Measurements from ENCODE around the gene C2orf76.
"Not testable (repeated sequence)": the region's sequence is repeated elsewhere in the genome, so short reads cannot be mapped to it uniquely, and the experiment has no call there.

C2orf76 gene

DNA sequence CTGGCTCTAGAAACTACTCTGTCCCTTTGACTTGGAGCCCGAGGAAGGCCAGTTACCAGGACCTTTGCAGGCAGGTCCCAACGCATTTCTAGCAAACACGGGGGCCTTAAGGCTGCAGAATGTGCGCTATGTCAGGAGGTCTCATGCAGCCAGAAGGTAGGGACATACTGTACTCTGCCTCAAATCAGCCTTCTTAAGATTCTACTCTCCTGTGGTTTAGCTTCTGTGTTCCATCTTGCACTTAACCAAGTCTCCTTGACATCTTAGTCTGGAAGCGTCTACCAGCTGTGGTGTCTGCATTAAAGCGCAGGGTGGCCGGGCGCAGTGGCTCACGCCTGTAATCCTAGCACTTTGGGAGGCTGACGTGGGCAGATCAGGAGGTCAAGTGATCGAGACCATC is 77.5 kb downstream of the C2orf76 start:
- no peak overlapping the region for H3K4me3 ChIP-seq (ENCODE audit: low read depth, low read length)
- no peaks in the 10 kb centered on the region for H3K27me3 ChIP-seq (ENCODE audit: control insufficient read depth, insufficient read depth, low read length)
- H3K4me1 ChIP-seq (ENCODE audit: control insufficient read depth, insufficient read depth, low read length) = no peaks in the 10 kb centered on the region
- no peaks in the 10 kb centered on the region for H3K9me3 ChIP-seq (ENCODE audit: control insufficient read depth, insufficient read depth, low read length)
- H3K36me3 ChIP-seq (ENCODE audit: control insufficient read depth, insufficient read depth, low read length) = no peaks in the 10 kb centered on the region
- H3K9ac ChIP-seq (ENCODE audit: low read depth, low read length) = no peak overlapping the region

DNA sequence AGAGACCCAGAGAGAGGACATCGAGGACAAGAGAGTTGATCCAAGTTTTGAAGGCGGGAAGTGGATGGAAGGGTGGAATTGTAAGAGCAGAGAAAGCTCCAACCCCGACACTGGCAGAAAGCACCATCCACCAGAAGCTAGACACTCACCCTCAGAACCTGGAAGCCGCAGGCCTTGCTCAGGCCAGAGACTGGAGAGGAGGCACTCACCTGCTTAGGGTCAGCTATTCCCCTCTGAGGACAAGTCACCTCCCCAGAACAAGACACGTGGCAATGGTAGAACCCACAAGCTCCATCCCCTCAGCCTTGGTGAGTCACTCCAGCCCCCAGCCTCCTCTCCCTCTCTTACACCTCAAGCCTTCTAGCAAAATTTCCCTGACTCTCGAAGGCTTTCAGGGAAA is 78.1 kb downstream of the C2orf76 start:
- Histone ChIP-seq H3K36me3 (ENCODE audit: control insufficient read depth, insufficient read depth, low read length) (no peaks in the 10 kb centered on the region), H3K9me3 (ENCODE audit: control insufficient read depth, insufficient read depth, low read length) (no peaks in the 10 kb centered on the region), H3K9ac (ENCODE audit: low read depth, low read length) (no peak overlapping the region), H3K4me1 (ENCODE audit: control insufficient read depth, insufficient read depth, low read length) (no peaks in the 10 kb centered on the region), H3K4me3 (ENCODE audit: low read depth, low read length) (no peak overlapping the region), H3K27me3 (ENCODE audit: control insufficient read depth, insufficient read depth, low read length) (no peaks in the 10 kb centered on the region)

DNA sequence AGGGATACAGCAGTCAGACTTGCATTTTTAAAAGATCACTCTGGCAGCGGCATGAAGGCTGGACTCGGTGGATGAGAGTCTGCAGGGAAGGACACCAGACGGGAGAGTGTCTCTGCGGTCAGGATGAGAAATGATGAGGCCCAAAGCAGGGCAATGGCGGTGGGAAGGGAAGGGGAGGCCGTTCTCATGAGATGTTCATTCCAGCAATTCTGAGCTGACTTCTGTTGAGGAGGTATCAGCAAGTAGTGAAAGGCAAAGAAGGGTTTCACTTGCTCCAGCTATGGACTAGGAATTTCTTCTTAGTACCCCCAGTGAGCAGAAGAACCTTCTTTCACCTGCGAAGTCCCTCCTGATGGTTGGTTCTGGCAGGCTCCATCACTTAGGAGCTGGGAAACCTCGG is 80.0 kb downstream of the C2orf76 start:
- H3K36me3 ChIP-seq (ENCODE audit: control insufficient read depth, insufficient read depth, low read length) = no peaks in the 10 kb centered on the region
- no peaks in the 10 kb centered on the region for H3K27me3 ChIP-seq (ENCODE audit: control insufficient read depth, insufficient read depth, low read length)
- H3K4me1 ChIP-seq (ENCODE audit: control insufficient read depth, insufficient read depth, low read length) = no peaks in the 10 kb centered on the region
- no peak overlapping the region for H3K9ac ChIP-seq (ENCODE audit: low read depth, low read length)
- no peak overlapping the region for H3K4me3 ChIP-seq (ENCODE audit: low read depth, low read length)
- H3K9me3 ChIP-seq (ENCODE audit: control insufficient read depth, insufficient read depth, low read length) = no peaks in the 10 kb centered on the region

DNA sequence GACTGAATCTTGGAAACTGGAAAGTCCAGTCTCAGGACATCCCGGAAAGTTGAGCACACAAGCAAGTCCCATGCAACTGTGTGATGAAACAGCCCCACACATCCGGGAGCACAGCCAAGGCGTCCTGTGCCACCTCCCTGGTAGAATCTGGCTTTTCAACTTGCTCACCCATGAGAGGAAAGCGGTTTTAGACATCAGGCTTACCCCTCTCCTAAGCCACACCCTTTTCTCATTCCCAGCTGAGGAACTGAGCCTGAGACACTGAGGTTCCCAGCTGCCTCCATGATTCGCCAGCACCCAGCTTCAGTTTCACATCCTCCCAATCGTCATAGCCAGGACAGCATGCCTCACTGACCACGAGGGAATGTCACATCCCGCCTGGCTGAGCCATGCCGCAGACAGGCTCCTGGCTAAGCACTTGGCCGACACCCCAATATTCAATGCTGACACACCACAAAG is 82.7 kb downstream of the C2orf76 start:
- no peaks in the 10 kb centered on the region for H3K27me3 ChIP-seq (ENCODE audit: control insufficient read depth, insufficient read depth, low read length)
- no peak overlapping the region for H3K4me3 ChIP-seq (ENCODE audit: low read depth, low read length)
- H3K36me3 ChIP-seq (ENCODE audit: control insufficient read depth, insufficient read depth, low read length) = no peaks in the 10 kb centered on the region
- no peaks in the 10 kb centered on the region for H3K4me1 ChIP-seq (ENCODE audit: control insufficient read depth, insufficient read depth, low read length)
- H3K9ac ChIP-seq (ENCODE audit: low read depth, low read length) = no peak overlapping the region
- no peaks in the 10 kb centered on the region for H3K9me3 ChIP-seq (ENCODE audit: control insufficient read depth, insufficient read depth, low read length)

DNA sequence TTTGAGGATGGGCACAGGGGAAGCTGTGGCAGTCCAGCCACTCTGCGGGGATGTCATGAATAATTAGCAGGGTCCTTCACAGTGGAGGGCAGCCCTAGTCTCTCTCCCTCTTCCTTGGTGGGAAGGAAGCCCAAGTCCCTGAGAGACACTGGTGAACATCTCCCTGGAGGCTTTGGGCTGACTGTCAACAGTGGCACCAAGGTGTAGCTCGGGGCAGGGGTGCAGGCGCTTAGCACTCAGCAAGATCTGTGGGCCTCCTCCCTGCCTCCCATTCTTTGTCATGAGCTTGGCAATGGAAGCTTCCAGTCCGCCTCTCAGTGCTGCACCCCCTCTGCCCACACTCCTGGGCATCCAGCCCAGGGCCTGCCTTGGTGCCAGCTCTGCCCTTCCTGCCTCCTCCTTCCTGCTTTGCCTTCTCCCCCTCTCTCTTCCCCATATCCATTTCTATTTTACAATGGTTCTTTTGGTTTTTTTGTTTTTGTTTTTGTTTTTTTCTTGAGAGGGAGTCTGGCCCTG is 83.6 kb downstream of the C2orf76 start:
- Histone ChIP-seq H3K4me1 (ENCODE audit: control insufficient read depth, insufficient read depth, low read length) (no peaks in the 10 kb centered on the region), H3K9ac (ENCODE audit: low read depth, low read length) (no peak overlapping the region), H3K9me3 (ENCODE audit: control insufficient read depth, insufficient read depth, low read length) (no peaks in the 10 kb centered on the region), H3K4me3 (ENCODE audit: low read depth, low read length) (no peak overlapping the region), H3K36me3 (ENCODE audit: control insufficient read depth, insufficient read depth, low read length) (no peaks in the 10 kb centered on the region), H3K27me3 (ENCODE audit: control insufficient read depth, insufficient read depth, low read length) (no peaks in the 10 kb centered on the region)

DNA sequence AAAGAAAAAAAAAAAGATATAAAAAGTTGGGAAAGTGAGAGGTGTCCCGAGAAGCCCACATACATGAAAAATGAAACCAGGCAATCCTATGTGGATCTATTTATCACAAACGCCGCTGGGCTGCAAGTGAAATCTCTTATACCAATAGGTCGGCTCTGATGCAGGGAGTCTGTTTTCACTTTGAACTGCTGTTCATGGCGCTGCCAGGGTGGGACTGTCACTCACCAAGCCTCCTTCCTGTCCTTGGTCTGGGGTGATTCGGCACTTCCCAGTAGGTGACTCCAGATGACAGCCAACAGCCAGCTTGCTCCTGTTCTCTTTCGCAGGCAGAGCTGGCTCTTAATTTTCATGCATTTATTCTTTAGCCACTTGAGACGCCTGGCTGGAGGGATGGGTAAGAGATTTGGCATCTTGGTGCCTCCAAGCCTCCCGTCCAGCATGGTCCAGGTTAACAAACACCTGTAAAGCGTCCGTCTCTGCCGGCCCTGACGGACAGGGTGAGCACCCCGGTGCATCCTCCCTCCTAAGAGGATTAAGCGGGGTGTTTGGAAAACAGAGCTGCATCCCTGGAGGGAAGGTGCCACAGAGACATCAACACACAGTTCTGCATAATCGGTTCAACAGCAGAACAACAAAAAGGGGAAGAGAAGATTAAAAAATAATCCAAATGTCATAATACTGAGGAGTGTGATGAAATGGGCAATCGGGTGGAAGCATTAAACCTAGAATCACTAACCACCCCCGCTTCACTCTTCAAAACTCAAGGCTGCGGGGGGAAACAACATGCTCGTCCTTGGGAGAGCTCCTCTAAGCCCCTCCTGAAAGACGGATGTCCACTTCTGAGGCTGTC is 84.3 kb downstream of the C2orf76 start:
- H3K9me3 ChIP-seq (ENCODE audit: control insufficient read depth, insufficient read depth, low read length) = no peaks in the 10 kb centered on the region
- no peaks in the 10 kb centered on the region for H3K36me3 ChIP-seq (ENCODE audit: control insufficient read depth, insufficient read depth, low read length)
- no peak overlapping the region for H3K9ac ChIP-seq (ENCODE audit: low read depth, low read length)
- no peak overlapping the region for H3K4me3 ChIP-seq (ENCODE audit: low read depth, low read length)
- no peaks in the 10 kb centered on the region for H3K27me3 ChIP-seq (ENCODE audit: control insufficient read depth, insufficient read depth, low read length)
- no peaks in the 10 kb centered on the region for H3K4me1 ChIP-seq (ENCODE audit: control insufficient read depth, insufficient read depth, low read length)

DNA sequence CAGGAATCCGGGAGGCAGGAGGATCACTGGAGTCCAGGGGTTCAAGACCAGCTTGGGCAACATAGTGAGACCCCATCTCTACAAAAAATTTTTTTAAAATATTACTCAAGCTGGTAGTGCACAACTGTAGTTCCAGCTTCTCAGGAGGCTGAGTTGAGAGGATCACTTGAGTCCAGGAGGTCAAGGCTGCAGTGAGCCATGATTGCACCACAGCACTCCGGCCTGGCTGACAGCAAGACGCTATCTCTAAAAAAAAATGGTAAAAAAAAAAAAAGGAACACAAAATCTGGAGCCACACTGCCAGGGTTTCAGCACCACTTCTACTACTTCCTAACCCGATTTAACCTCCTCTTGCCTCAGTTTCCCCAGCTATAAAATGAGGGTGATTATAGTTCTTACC is 86.0 kb downstream of the C2orf76 start:
- no peak overlapping the region for H3K9ac ChIP-seq (ENCODE audit: low read depth, low read length)
- H3K27me3 ChIP-seq (ENCODE audit: control insufficient read depth, insufficient read depth, low read length) = no peaks in the 10 kb centered on the region
- no peaks in the 10 kb centered on the region for H3K9me3 ChIP-seq (ENCODE audit: control insufficient read depth, insufficient read depth, low read length)
- no peaks in the 10 kb centered on the region for H3K4me1 ChIP-seq (ENCODE audit: control insufficient read depth, insufficient read depth, low read length)
- no peaks in the 10 kb centered on the region for H3K36me3 ChIP-seq (ENCODE audit: control insufficient read depth, insufficient read depth, low read length)
- no peak overlapping the region for H3K4me3 ChIP-seq (ENCODE audit: low read depth, low read length)

DNA sequence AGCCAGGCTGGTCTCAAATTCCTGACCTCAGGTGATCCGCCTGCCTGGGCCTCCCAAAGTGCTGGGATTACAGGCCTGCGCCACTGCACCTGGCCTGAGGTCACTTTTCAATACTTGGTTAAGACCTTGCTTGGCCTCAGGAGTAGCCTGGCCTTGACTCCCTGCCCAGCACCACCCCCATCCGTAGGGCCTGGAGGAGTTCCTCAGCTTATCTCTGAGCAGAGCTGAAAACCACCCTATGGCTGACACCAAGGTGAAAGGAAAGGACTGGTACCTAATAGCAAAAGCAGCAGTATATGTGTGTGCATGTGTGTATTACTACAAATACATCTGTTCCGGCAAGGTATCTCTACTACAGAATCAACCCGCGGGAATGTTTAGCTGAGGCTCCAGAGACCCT is 87.0 kb downstream of the C2orf76 start:
- Histone ChIP-seq H3K27me3 (ENCODE audit: control insufficient read depth, insufficient read depth, low read length) (no peaks in the 10 kb centered on the region), H3K9me3 (ENCODE audit: control insufficient read depth, insufficient read depth, low read length) (no peaks in the 10 kb centered on the region), H3K4me1 (ENCODE audit: control insufficient read depth, insufficient read depth, low read length) (no peaks in the 10 kb centered on the region), H3K9ac (ENCODE audit: low read depth, low read length) (no peak overlapping the region), H3K36me3 (ENCODE audit: control insufficient read depth, insufficient read depth, low read length) (no peaks in the 10 kb centered on the region), H3K4me3 (ENCODE audit: low read depth, low read length) (no peak overlapping the region)

DNA sequence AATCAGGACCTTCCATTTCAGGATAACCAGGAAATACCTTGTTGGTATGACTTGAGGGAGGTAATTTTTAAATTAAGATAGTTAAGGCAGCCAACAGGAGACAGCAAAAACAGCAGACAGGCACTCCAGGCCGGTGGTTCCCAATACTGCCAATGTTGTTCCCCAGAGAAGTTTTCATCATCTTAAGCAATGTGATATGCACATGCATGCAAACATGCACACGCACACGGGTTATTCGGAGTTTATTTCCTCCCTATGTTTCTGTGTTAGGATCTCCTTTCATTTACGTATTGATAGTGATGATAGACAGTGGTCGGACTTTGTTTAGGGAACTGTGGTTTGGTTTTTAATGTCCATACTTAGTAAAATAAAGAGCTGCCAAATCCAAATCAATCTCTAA is 87.7 kb downstream of the C2orf76 start:
- H3K36me3 ChIP-seq (ENCODE audit: control insufficient read depth, insufficient read depth, low read length) = no peaks in the 10 kb centered on the region
- no peaks in the 10 kb centered on the region for H3K9me3 ChIP-seq (ENCODE audit: control insufficient read depth, insufficient read depth, low read length)
- H3K9ac ChIP-seq (ENCODE audit: low read depth, low read length) = no peak overlapping the region
- H3K4me1 ChIP-seq (ENCODE audit: control insufficient read depth, insufficient read depth, low read length) = no peaks in the 10 kb centered on the region
- no peaks in the 10 kb centered on the region for H3K27me3 ChIP-seq (ENCODE audit: control insufficient read depth, insufficient read depth, low read length)
- H3K4me3 ChIP-seq (ENCODE audit: low read depth, low read length) = no peak overlapping the region

DNA sequence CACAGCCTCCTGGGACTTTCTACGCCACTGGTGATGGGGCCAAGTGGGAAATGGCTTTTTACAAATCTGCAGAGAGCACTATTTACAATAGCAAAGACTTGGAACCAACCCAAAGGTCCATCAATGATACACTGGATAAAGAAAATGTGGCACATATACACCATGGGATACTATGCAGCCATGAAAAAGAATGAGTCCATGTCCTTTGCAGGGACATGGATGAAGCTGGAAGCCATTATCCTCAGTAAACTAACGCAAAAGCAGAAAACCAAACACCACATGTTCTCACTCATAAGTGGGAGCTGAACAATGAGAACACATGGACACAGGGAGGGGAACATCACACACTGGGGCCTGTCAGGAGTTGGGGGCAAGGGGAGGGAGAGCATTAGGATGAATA is 88.2 kb downstream of the C2orf76 start:
- H3K4me3 ChIP-seq (ENCODE audit: low read depth, low read length); H3K27me3 ChIP-seq (ENCODE audit: control insufficient read depth, insufficient read depth, low read length); H3K9me3 ChIP-seq (ENCODE audit: control insufficient read depth, insufficient read depth, low read length); H3K9ac ChIP-seq (ENCODE audit: low read depth, low read length); H3K4me1 ChIP-seq (ENCODE audit: control insufficient read depth, insufficient read depth, low read length); H3K36me3 ChIP-seq (ENCODE audit: control insufficient read depth, insufficient read depth, low read length): not testable (repeated sequence)

DNA sequence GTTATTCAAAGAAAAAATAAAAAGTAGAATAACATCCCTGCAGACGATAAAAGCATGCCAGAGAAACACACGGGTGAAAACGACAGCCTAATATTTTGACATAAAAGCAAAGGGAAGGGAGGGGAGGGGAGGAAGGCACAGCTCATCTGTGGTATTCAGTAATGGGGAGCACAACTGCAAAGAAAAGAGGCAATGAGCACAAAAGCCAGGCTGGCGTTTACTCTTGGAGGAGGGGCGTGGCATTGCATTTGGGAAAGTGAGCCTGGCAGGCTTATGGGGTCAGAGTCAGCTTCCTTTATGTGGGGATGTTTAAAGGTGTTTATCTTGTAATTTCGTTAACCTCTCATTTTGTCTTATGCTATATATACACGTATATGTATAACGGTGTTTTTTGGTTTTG is 89.8 kb downstream of the C2orf76 start:
- no peaks in the 10 kb centered on the region for H3K9me3 ChIP-seq (ENCODE audit: control insufficient read depth, insufficient read depth, low read length)
- no peak overlapping the region for H3K4me3 ChIP-seq (ENCODE audit: low read depth, low read length)
- no peaks in the 10 kb centered on the region for H3K27me3 ChIP-seq (ENCODE audit: control insufficient read depth, insufficient read depth, low read length)
- no peaks in the 10 kb centered on the region for H3K4me1 ChIP-seq (ENCODE audit: control insufficient read depth, insufficient read depth, low read length)
- H3K9ac ChIP-seq (ENCODE audit: low read depth, low read length) = no peak overlapping the region
- H3K36me3 ChIP-seq (ENCODE audit: control insufficient read depth, insufficient read depth, low read length) = no peaks in the 10 kb centered on the region

DNA sequence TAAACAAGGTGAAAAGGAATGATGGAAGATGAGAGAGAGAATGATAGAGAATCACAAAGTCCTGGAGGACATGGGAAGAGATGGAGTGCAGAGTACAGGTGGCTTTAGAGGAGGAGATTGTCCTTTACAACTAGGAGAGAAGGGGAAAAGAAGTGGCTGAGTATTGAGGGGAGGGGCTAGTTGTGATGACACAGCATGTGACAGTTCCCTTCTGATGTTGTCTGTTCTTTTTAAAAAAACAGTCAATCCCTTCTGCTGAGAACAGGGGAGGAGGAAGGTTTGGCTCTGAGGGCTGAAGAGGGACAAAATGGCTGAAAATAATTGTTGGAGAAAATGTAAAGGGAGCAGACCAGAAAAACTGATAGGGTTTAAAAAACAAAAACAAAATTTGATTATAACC is 99.0 kb downstream of the C2orf76 start:
- no peaks in the 10 kb centered on the region for H3K4me1 ChIP-seq (ENCODE audit: control insufficient read depth, insufficient read depth, low read length)
- no peak overlapping the region for H3K9ac ChIP-seq (ENCODE audit: low read depth, low read length)
- no peaks in the 10 kb centered on the region for H3K36me3 ChIP-seq (ENCODE audit: control insufficient read depth, insufficient read depth, low read length)
- no peaks in the 10 kb centered on the region for H3K9me3 ChIP-seq (ENCODE audit: control insufficient read depth, insufficient read depth, low read length)
- no peak overlapping the region for H3K4me3 ChIP-seq (ENCODE audit: low read depth, low read length)
- no peaks in the 10 kb centered on the region for H3K27me3 ChIP-seq (ENCODE audit: control insufficient read depth, insufficient read depth, low read length)
